ENCODE results near the gene KCNIP3.

DNA sequence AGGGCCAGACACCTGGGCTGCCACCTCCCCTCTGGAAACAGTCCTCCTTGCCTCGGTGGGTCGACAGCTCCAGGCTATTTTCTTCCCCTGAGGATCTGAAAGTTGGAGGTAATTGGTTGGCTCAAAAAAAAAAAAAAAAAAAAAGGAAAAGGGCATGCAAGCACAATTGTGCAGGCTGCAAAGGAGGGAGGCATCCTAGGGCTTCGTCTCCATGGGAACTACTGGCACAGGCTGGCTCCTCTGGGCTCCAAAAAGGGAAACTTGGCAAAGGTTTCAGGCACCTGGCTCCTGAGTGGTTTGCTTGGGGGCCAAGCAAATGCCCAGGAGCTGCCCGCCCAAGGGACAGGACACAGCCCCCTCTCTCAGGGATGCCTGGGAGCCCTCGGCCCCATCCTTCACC is 1.1 kb upstream of the KCNIP3 start:
- no peak for TF ChIP-seq POLR2A (IDR thresholded peaks at IDR 0.05)
- TF ChIP-seq, protein P1, sequence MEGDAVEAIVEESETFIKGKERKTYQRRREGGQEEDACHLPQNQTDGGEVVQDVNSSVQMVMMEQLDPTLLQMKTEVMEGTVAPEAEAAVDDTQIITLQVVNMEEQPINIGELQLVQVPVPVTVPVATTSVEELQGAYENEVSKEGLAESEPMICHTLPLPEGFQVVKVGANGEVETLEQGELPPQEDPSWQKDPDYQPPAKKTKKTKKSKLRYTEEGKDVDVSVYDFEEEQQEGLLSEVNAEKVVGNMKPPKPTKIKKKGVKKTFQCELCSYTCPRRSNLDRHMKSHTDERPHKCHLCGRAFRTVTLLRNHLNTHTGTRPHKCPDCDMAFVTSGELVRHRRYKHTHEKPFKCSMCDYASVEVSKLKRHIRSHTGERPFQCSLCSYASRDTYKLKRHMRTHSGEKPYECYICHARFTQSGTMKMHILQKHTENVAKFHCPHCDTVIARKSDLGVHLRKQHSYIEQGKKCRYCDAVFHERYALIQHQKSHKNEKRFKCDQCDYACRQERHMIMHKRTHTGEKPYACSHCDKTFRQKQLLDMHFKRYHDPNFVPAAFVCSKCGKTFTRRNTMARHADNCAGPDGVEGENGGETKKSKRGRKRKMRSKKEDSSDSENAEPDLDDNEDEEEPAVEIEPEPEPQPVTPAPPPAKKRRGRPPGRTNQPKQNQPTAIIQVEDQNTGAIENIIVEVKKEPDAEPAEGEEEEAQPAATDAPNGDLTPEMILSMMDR (IDR thresholded peaks at IDR 0.05): no peak

All from lower leg skin (tissue), 3 donors.